DND-41 (cell line): ENCODE measurements around the gene GLB1L3.

Source experiments
- ATAC-seq: fragments of 200-7000 bp; cut with Tn5 transposase; 3 replicates; pipeline ENCODE4 v1.9.1; 2021; ENCODE audit warnings: low read depth; ENCODE audit not compliant: insufficient read depth
- DNase-seq: peaks from one replicate; pipeline ENCODE4 v3.0.0-alpha.2; 2020
- H2AFZ ChIP-seq: 2 replicates; pipeline ENCODE4 v1.6.0; 2012; ENCODE audit warnings: low read depth, low read length
- H3K27ac ChIP-seq: 2 replicates; pipeline ENCODE4 v1.5.1; 2012; ENCODE audit warnings: low read length, inconsistent platforms
- H3K27me3 ChIP-seq: fragments of 200-600 bp; sonication (generic); 2 replicates; pipeline ENCODE4 v1.6.0; 2012; ENCODE audit warnings: low read length, mild to moderate bottlenecking, inconsistent platforms; ENCODE audit not compliant: insufficient read depth, poor library complexity
- H3K36me3 ChIP-seq: 2 replicates; pipeline ENCODE4 v1.5.1; 2012; ENCODE audit warnings: low read length, inconsistent platforms; ENCODE audit not compliant: insufficient read depth
- H3K4me1 ChIP-seq: 2 replicates; pipeline ENCODE4 v1.5.1; 2012; ENCODE audit warnings: mild to moderate bottlenecking, low read length; ENCODE audit not compliant: insufficient read depth
- H3K4me2 ChIP-seq: 2 replicates; pipeline ENCODE4 v1.6.0; 2012; ENCODE audit warnings: mild to moderate bottlenecking, moderate library complexity, low read length, inconsistent platforms; ENCODE audit not compliant: insufficient read depth
- H3K4me3 ChIP-seq, 2 experiments: fragments of 200-600 bp in 1 of 2; shearing (Covaris generic) in 1 of 2; 2 replicates each; pipeline ENCODE4 v1.5.1; 2012 to 2016; ENCODE audit warnings: inconsistent platforms in 2 of 2, low read length in 2 of 2, mild to moderate bottlenecking in 2 of 2, low read depth in 1 of 2, moderate library complexity in 1 of 2
- H3K79me2 ChIP-seq: 2 replicates; pipeline ENCODE4 v1.6.0; 2012; ENCODE audit warnings: low read length, inconsistent platforms; ENCODE audit not compliant: insufficient read depth
- H3K9ac ChIP-seq: 2 replicates; pipeline ENCODE4 v1.6.0; 2012; ENCODE audit warnings: low read depth, mild to moderate bottlenecking, inconsistent platforms, low read length, moderate library complexity
- H3K9me3 ChIP-seq: 2 replicates; pipeline ENCODE4 v1.5.1; 2012; ENCODE audit warnings: low read length, moderate library complexity, mild to moderate bottlenecking, inconsistent platforms; ENCODE audit not compliant: insufficient read depth, severe bottlenecking
- H4K20me1 ChIP-seq: 2 replicates; pipeline ENCODE4 v1.6.0; 2012; ENCODE audit warnings: low read length; ENCODE audit not compliant: insufficient read depth
- CTCF ChIP-seq: IDR thresholded peaks from 2 replicates; pipeline ENCODE4 v1.5.1; 2012; ENCODE audit warnings: borderline replicate concordance, low read length, moderate library complexity, mild to moderate bottlenecking; ENCODE audit not compliant: poor library complexity, severe bottlenecking; ENCODE audit errors: extremely low read depth
- EZH2 ChIP-seq: IDR thresholded peaks from 3 replicates; pipeline ENCODE4 v1.6.1; 2012; ENCODE audit warnings: borderline replicate concordance, low read depth, mild to moderate bottlenecking, moderate library complexity, low read length, inconsistent platforms; ENCODE audit not compliant: severe bottlenecking

The GLB1L3 gene

GRCh38 chr11:134266440-134266839 is 9.7 kb upstream of the GLB1L3 start:
- Histone ChIP-seq H3K27ac (peak overlapping the region; percentile 32; the same call in 1 of the 2 replicates), H3K79me2 (peaks cover 41% of the 10 kb centered on the region), H3K4me3 (no peak overlapping the region)

GRCh38 chr11:134266841-134267251 is 9.3 kb upstream of the GLB1L3 start:
- DNase-seq (no peak), ATAC-seq (no peak)
- H2AFZ ChIP-seq: no peak overlapping the region
- TF ChIP-seq EZH2 (no peak), CTCF (no peak)
- peak overlapping the region; percentile 14; the same call in 1 of the 2 replicates for H3K27ac ChIP-seq
- peaks cover 32% of the 10 kb centered on the region for H3K4me1 ChIP-seq
- no peaks in the 10 kb centered on the region for H3K27me3 ChIP-seq
- H3K4me3 ChIP-seq: no peak overlapping the region
- H3K9me3 ChIP-seq: no peaks in the 10 kb centered on the region
- peaks cover 27% of the 10 kb centered on the region for H3K36me3 ChIP-seq
- no peak overlapping the region for H3K4me2 ChIP-seq
- H3K79me2 ChIP-seq: peaks cover 45% of the 10 kb centered on the region
- no peak overlapping the region for H3K9ac ChIP-seq
- peaks cover 5% of the 10 kb centered on the region; the same call in 1 of the 2 replicates for H4K20me1 ChIP-seq

More at GRCh38 chr11:134266440-134266839, 9.7 kb upstream of the GLB1L3 start:
- ATAC-seq (no peak), DNase-seq (no peak)
- H3K4me1 ChIP-seq: peaks cover 30% of the 10 kb centered on the region
- peaks cover 8% of the 10 kb centered on the region; the same call in 1 of the 2 replicates for H4K20me1 ChIP-seq
- H3K36me3 ChIP-seq: peaks cover 31% of the 10 kb centered on the region
- H3K4me2 ChIP-seq: no peak overlapping the region
- H3K9me3 ChIP-seq: no peaks in the 10 kb centered on the region
- TF ChIP-seq CTCF (no peak), EZH2 (no peak)
- H3K27me3 ChIP-seq: no peaks in the 10 kb centered on the region
- H2AFZ ChIP-seq: no peak overlapping the region
- no peak overlapping the region for H3K9ac ChIP-seq

- no peak overlapping the region for H3K4me2 ChIP-seq
- peaks cover 51% of the 10 kb centered on the region for H3K79me2 ChIP-seq
- no peak overlapping the region for H2AFZ ChIP-seq
Measured at GRCh38 chr11:134267461-134267860, 8.7 kb upstream of the GLB1L3 start.

More at GRCh38 chr11:134267461-134267860, 8.7 kb upstream of the GLB1L3 start:
- ATAC-seq: no peak
- Histone ChIP-seq H3K4me3 (no peak overlapping the region), H3K36me3 (peaks cover 21% of the 10 kb centered on the region), H3K27me3 (no peaks in the 10 kb centered on the region), H3K9me3 (no peaks in the 10 kb centered on the region), H3K4me1 (peaks cover 35% of the 10 kb centered on the region), H3K27ac (no peak overlapping the region; the same call in 1 of the 2 replicates), H3K9ac (no peak overlapping the region), H4K20me1 (no peaks in the 10 kb centered on the region)
- DNase-seq: no peak
- TF ChIP-seq CTCF (no peak), EZH2 (no peak)
